GM13976 (cell line): ENCODE data around the gene ANO9.

Experiments
- DNase-seq: peaks from one replicate; pipeline ENCODE4 v3.0.0; 2012; ENCODE audit warnings: low spot score
- in situ Hi-C: fragments of 300-500 bp; cut with MboI; formaldehyde crosslinking; loops from one replicate; pipeline ENCODE4 v1.12.0; 2022; ENCODE audit warnings: low sequenced_read_pairs, mixed read lengths, inconsistent platforms; ENCODE audit not compliant: unreplicated experiment
- TF ChIP-seq, protein P1 (sequence below): IDR thresholded peaks from 2 replicates; pipeline ENCODE4 v1.5.1; 2012; ENCODE audit warnings: borderline replicate concordance, mild to moderate bottlenecking; ENCODE audit not compliant: insufficient read depth; ENCODE audit errors: extremely low read depth, missing control alignments, control extremely low read depth

ANO9 gene

DNA sequence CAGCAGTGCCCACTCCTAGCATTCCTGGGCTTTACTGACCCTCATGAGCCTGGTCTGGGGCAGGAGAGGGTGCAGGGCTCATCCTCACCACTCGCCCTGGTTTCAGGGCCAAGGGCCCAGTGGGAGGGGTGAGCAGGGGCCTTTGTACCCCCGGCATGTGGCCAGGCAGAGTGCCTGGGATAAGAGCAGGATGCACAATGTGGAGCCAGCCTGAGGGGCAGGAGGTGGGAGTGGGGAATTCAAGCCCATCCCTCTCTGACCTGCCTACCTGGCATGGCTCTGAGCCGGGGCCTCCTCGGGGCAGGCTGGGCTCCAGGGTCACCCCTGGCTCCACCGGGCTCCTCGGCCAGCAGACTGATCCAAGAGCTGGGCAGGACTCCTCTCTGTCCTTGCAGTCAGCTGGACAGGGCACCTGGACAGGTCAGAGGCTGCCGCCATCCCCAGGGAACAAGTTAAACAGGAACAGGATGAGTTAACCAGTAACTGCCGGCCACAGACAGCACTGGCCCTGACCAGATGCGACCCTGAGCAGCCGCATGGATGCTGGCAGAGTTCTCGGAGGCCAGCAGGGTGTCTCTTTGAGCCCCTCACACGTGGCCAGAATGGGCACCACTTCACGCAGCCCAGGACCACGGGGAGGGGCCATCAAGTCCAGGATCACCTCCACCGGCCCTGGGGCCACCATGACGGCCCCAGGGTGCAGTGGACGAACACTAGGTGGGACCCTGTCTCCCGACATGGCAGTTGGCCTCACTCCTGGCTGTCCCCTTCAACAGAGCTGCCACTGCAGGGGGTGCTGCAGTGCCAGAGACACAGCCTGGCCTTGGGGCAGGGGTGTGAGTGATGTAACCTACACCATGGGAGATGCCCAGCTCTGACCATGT, 32.0 kb downstream of the ANO9 start:
- in situ Hi-C loops = no loop called here
- DNase-seq = no peak
- TF ChIP-seq, protein P1, sequence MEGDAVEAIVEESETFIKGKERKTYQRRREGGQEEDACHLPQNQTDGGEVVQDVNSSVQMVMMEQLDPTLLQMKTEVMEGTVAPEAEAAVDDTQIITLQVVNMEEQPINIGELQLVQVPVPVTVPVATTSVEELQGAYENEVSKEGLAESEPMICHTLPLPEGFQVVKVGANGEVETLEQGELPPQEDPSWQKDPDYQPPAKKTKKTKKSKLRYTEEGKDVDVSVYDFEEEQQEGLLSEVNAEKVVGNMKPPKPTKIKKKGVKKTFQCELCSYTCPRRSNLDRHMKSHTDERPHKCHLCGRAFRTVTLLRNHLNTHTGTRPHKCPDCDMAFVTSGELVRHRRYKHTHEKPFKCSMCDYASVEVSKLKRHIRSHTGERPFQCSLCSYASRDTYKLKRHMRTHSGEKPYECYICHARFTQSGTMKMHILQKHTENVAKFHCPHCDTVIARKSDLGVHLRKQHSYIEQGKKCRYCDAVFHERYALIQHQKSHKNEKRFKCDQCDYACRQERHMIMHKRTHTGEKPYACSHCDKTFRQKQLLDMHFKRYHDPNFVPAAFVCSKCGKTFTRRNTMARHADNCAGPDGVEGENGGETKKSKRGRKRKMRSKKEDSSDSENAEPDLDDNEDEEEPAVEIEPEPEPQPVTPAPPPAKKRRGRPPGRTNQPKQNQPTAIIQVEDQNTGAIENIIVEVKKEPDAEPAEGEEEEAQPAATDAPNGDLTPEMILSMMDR = no peak

DNA sequence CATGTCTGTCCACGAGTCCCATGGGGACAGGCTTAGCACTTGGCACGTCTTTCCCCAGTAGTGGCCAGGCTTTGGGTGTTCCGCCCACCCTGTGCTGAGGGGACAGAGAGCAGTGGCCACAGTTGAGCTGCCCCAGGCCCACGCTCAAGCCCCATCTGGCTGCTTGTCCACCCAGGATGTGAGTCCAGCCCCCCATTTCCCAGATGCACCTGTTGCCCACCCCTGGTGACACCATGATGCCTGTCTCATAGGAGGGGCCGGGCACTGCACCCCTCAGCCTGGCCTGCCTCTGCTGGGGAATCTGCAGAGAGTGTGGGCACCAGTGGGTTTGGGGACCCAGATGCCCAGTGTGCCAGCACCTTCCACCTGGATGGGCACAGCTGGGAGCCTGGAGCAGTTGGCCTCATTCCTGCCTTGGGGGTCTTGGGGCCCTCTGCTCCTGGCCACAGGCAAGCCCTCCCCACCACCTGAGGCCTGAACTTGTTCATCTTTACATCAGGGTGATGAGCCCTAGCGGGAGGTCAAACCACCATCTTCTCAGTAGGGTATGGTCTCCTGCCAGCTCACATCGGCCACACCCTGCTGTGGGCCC, 32.7 kb downstream of the ANO9 start:
- TF ChIP-seq, protein P1 = no peak
- in situ Hi-C loops = no loop called here
- DNase-seq = no peak

DNA sequence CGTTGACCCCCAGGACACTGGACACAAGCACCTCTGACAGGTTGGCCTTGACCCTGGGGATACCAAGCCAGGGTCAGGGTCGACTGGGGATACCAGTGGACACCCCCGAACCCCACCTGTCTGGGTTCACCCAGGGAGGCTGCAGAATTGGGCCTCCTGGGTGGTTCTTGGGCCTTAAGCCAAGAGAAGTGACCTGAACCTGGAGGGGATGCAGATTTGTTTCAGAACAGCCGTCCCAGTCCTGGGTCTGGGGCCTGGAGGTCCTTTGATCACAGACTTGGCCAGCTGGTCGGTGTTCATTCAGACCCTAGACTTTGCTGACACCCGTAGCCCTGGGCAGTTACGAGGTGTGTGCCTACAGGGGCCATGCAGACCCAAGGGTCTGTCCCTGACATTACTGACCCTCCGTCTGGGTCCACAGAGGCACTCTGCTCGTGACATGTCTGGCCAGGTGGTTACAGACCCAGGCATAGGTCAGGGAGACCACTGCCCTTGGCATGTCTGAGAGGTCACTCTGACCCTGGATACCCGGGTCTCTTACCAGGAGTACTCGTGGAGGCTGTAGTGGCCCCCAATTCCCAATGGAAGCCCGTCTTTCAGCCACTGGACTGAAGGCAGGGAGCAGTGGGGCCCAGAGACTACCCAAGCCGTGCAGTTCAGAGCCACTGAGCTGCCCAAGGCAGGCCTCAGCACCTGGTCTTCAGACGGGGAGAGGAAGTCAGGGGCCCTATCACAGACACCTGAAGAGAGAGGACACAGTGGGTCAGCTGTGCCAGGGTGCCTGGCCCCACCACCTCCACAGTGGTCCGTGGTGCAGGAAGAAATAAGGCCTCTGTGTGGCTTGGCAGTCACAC, 33.4 kb downstream of the ANO9 start:
- TF ChIP-seq, protein P1 = no peak
- in situ Hi-C loops = no loop called here
- no peak for DNase-seq

DNA sequence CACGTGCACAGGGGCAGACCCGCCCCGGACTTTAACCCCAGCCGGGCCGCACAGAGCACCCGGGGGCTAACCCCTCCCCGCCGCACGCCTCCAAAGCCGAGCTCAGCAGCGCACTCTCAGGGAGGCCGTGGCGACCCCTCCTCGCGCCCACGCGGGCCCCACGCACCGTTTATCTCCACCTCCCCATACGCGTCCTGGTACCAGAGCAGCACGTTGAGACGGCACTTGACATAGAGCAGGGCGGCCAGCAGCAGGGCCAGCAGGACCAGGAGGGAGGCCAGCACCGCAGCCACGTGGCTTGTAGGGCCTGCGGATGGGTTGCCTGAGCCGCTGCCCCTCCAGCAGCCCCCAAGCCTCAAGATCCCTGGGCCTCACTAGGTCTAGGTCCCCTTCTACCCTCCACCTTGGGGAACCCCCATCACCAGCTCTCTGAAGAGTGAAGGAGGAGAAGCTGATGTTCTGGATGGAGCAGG, 34.1 kb downstream of the ANO9 start:
- TF ChIP-seq, protein P1 = no peak
- in situ Hi-C loops = no loop called here
- no peak for DNase-seq

DNA sequence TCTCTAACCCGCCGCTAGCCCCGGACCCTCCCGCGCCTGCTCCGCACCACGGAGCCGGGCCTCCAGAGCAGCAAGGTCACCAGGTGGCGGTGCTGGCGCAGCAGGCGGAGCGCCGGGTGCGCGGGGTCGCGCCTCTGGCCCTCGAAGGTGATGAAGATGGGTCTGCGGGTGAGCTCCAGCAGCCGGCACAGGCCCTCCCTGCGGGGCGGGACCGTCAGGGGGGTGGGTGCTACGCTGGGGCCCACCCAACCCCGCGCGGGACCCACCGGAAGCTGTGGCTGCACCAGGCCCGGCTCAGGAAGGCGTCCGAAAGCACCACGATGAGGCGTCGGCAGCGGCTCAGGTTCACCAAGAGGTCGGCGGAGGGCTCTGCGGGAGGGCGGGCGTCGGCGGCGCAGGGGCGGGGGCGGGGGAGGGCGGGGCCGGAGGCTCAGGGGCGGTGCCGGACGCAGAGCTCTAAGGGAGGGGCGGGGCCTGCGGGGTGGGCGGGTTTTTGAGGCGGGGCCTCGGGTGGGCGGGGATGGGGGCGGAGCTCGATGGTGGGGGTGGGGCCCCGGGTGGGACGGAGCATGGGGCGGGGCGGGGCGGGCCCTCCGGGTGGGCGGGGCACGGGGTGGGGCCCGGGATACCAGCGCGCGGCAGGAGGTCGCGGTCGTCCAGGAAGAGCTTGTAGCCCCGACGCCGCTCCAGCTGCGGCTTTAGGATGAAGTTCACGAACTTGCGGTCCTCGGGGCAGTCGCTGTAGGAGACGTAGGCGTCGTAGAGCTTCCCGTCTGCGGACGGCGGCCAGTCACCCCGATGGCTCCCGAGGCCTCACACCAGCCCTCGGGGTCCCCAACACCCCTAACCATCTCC, 34.8 kb downstream of the ANO9 start:
- TF ChIP-seq, protein P1 = peak; percentile 13

More for the DNA sequence above, 34.8 kb downstream of the ANO9 start:
- DNase-seq = peak; percentile 96
- in situ Hi-C loops = no loop called here
